H7 (cell line): ENCODE results near the gene ANKMY1. TPM values are rescaled to one million over a fixed set of nuclear protein-coding genes. Genes with fewer than 3 reads are reported as not detected.
"Not testable (repeated sequence)": the region's sequence is repeated elsewhere in the genome, so short reads cannot be mapped to it uniquely, and the experiment has no call there.

Source experiments
- DNase-seq: peaks from one replicate; pipeline ENCODE4 v3.0.0; 2012
- H3K27me3 ChIP-seq: 2 replicates; pipeline ENCODE4 v1.6.0; 2011; ENCODE audit warnings: mild to moderate bottlenecking, low read length; ENCODE audit not compliant: control insufficient read depth, insufficient read depth
- H3K36me3 ChIP-seq: replicated peaks from 2 replicates; pipeline ENCODE4 v1.5.1; 2011; ENCODE audit warnings: low read length; ENCODE audit not compliant: control insufficient read depth, insufficient read depth
- H3K4me3 ChIP-seq: 2 replicates; pipeline ENCODE4 v1.5.1; 2011; ENCODE audit warnings: low read depth, mild to moderate bottlenecking, control low read depth, low read length, moderate library complexity; ENCODE audit not compliant: insufficient read depth
- total RNA-seq: library from RNA; depleted of rRNA; stranded (reverse); fragments of >200 nt; shearing (Covaris generic); gene quantifications from 2 replicates; pipeline ENCODE4 v1.2.3, GENCODE V29; 2014

Gene ANKMY1
- total RNA-seq, 1 experiment from 2014 or later, result 3.6 TPM

DNA sequence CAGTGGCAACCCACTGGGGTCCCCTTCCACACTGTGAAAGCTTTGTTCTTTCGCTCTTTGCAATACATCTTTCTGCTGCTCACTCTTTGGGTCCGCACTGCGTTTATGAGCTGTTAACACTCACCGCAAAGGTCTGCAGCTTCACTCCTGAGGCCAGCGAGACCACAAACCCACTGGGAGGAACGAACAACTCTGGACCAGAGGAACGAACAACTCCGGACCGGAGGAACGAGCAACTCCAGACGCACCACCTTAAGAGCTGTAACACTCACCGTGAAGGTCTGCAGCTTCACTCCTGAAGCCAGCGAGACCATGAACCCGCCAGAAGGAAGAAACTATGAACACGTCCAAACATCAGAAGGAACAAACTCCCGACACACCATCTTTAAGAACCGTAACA is 18.7 kb downstream of the ANKMY1 start:
- DNase-seq, H3K36me3 ChIP-seq, H3K27me3 ChIP-seq, H3K4me3 ChIP-seq: not testable (repeated sequence)

DNA sequence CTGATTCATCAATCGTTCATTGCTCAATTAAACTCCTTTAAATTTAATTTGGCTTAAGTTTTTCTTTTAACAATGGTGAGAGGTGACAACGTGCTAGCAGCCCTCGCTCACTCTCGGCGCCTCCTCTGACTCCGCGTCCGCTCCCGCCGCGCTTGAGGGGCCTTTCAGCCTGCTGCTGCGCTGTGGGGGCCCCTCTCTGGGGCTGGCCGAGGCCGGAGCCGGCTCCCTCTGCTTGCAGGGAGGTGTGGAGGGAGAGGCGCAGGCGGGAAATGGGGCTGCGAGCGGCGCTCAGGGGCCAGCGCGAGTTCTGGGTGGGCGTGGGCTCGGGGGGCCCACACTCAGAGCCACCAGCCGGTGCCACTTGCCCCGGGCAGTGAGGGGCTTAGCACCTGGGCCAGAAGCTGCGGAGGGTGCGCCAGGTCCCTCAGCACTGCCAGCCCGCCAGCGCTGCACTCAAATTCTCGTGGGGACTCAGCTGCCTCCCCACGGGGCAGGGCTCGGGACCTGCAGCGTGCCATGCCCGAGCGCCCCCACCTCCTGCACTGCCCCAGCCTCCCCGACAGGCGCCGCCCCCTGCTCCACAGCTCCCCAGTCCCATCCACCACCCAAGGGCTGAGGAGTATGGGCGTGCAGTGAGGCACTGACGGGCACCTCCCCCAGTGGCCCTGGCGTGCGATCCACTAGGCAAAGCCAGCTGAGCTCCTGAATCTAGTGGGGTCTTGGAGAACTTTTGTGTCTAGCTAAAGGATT is 19.6 kb downstream of the ANKMY1 start:
- Histone ChIP-seq H3K36me3 (no peaks in the 10 kb centered on the region; the same call in 1 of the 2 replicates), H3K4me3 (no peak overlapping the region), H3K27me3 (no peaks in the 10 kb centered on the region)
- DNase-seq, result no peak

DNA sequence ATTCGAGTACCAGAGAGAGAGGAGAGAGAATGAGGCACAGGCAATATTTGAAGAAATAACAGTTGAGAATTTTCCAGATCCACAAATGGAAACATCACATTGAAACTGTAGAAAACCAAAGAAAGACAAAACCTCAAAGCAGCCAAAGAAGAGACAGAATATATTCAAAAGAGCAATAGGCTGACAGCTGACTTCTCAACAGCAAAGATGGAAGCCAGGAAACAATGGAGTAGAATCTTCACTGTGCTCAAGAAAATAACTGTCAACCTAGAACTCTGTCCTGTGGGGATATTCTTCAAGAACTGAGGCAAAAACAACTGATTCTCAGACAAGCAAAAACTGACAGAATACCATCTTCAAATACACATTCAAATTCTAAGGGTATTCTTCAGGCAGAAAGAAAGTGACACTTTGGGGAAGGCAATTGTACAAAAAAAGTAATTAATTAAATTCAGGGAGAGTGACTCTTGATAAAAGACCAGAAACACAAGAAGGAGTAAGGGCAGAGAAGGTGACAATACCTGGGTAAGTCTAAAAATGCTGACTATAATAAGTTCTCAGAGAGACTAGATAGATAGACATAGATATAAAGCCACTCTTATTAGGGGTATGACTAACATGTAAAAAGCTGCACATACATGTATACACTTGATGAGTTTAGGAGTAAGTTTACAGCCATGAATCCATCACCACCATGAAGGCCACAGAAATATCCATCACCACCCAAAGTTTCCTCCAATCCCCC is 25.6 kb downstream of the ANKMY1 start:
- no peak for DNase-seq
- Histone ChIP-seq H3K36me3 (no peaks in the 10 kb centered on the region; the same call in 1 of the 2 replicates), H3K27me3 (no peaks in the 10 kb centered on the region), H3K4me3 (no peak overlapping the region)

DNA sequence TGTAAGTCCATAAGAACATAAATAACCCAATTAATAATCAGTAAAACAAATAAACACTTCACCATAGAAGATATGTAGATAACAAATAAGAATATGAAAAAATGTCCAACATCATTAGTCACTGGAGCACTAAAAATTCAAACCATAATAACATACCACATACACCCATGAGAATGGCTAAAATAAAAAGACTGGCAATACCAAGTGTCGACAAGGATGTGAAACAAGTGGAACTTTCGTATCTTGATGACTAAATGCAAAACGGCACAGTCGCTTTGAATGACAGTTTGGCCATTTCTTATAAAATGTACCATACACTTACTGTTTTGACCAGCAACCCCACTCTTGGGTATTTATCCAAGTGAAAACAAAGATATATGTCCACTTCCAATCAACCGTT is 26.8 kb downstream of the ANKMY1 start:
- no peak for DNase-seq
- Histone ChIP-seq H3K27me3 (no peaks in the 10 kb centered on the region), H3K36me3 (no peaks in the 10 kb centered on the region)

DNA sequence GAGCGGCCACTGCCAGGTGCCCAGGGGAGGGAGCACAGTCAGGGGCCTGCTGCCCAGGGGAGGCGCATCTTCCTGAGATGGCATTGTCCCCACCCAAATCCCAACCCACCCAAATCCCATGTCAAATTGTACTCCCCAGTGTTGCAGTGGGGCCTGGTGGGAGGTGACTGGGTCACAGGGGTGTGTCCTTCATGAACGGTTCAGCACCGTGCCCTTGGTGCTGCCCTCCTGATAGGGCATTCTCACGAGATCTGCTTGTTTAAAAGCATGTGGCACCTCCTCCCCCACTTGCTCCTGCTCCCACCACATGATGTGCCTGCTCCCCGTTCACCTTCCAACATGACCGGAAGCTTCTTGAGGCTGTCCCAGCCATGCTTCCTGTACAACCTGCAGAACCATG is 27.6 kb downstream of the ANKMY1 start:
- no peaks in the 10 kb centered on the region for H3K27me3 ChIP-seq
- H3K4me3 ChIP-seq, result no peak overlapping the region
- H3K36me3 ChIP-seq, result no peaks in the 10 kb centered on the region
- DNase-seq, result no peak

More for the DNA sequence above, 26.8 kb downstream of the ANKMY1 start:
- H3K4me3 ChIP-seq, result no peak overlapping the region

DNA sequence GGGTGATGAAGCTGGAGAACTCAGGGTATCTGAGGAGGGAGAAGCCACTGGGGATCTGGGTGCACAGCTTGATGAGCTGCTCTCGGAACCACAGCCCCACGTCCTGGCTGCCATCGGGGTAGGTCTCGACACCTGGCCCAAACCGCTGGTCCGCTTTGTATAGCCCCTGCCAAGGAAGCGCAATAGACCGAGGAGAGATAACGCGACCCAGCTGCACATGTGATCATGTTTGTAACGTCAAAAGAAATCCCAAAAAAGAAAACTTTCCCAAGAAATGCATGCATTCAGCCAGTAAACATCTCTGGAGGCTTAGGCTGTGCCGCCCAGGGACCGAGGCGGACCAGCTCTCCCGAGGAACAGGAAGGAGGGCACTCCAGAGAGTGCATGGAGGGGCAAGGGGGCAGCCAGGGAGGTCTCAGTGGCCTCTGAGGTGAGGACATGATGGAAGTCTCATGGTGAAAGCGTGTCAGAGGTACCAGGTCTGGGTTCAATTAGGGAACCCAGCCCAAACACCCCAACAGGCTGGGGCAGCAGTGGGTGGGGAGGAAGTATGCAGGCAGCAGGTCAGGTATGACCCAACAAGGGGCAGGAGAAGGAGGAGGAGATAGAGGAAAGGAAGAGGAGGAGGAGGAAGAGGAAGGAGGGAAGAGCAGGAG is 28.3 kb downstream of the ANKMY1 start:
- Histone ChIP-seq H3K27me3 (no peaks in the 10 kb centered on the region), H3K4me3 (no peak overlapping the region), H3K36me3 (no peaks in the 10 kb centered on the region)
- peak; percentile 18 for DNase-seq

DNA sequence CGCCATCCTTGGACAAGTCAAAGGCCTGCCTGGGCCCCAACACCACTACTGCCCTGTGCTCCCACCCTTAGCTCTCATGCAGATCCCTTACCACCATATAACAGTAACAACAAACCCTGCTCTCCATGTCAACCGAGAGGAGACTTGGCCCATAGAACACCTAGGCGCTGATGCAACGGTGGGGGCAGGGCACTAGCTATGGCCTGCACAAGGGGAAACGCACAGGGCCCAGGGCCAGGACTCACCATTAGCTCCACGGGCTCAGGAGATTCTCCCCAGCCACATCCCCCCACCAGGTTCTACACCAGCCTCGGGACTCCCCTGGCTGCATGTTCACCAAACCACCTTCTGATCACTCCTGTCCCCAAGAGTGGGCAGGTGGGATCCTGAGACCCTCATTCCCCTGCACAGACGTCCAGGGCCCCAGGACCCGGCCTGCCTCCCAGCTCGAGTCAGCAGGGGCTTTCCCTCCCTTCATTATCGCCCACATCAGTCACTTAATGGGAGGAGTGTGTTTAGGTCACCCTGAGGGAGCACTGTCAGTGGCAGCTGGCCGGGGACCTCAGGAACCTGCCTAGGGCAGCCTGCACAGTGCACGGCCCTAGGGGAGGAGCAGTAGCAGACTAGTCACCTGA is 29.3 kb downstream of the ANKMY1 start:
- Histone ChIP-seq H3K4me3 (no peak overlapping the region), H3K27me3 (no peaks in the 10 kb centered on the region), H3K36me3 (no peaks in the 10 kb centered on the region)
- DNase-seq, result peak; percentile 30

DNA sequence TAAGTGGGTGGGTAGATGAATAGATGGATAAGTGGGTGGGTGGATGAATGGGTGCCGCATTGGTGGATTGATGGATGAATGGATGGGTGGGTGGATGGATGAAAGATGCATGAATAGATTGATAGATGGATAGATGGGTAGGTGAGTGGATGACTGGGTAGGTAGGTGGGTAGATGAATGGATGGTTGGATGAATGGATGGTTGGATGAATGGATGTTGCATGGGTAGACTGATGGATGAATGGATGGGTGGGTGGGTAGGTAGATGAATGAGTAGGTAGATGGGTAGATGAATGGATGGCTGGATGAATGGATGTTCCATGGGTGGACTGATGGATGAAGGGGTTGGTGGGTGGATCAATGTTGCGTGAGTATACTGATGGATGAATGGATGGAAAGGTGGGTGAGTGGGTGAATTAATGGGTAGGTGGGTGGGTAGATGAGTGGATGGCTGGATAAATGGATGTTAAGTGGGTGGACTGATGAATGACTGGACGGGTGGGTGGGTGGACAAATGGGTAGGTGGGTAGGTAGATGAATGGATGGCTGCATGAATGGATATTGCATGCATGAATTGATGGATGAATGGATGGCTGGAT is 30.5 kb downstream of the ANKMY1 start:
- DNase-seq, result no peak
- Histone ChIP-seq H3K27me3 (no peaks in the 10 kb centered on the region), H3K4me3 (no peak overlapping the region), H3K36me3 (no peaks in the 10 kb centered on the region)

DNA sequence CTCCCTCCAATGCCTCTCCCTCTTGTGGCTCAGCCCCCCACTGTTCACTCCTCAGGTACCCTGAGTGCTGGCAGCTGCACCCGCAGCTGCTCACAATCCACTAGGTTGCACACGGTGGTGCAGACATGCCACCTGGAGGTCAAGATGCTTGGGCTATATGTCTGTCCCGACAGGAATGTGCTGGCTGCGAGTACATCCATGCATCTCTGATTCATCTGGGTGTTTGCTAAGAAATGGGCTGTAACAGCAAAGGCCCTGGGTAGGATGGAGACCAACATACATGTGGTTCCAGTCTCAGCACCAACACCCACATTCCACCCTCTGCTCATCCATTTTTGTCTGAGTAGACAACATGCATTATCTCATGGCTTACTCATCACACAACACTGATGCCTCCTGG is 31.3 kb downstream of the ANKMY1 start:
- H3K36me3 ChIP-seq, result no peaks in the 10 kb centered on the region
- H3K4me3 ChIP-seq, result no peak overlapping the region
- DNase-seq, result no peak
- H3K27me3 ChIP-seq, result no peaks in the 10 kb centered on the region

DNA sequence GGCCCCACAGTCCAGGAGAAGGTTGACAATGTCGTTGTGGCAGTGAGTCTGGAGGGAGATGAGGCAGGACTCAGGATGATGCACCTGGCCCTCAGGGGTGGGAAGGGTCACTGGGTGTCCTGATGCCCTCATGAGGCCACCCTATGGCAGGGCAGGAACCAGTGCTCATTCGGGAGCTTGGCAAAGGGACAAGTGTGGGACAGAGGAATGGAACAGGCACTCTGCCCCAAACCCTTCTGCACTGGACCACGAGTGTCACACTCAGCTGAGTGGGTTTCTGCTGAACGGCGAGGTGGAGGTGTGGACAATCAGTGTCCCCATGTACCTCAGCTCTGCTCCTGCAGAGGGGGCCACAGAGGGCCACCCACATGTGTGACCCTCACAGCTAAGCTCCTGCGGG is 32.0 kb downstream of the ANKMY1 start:
- Histone ChIP-seq H3K36me3 (no peaks in the 10 kb centered on the region), H3K4me3 (no peak overlapping the region), H3K27me3 (peaks cover under 1% of the 10 kb centered on the region; the same call in 1 of the 2 replicates)
- no peak for DNase-seq

DNA sequence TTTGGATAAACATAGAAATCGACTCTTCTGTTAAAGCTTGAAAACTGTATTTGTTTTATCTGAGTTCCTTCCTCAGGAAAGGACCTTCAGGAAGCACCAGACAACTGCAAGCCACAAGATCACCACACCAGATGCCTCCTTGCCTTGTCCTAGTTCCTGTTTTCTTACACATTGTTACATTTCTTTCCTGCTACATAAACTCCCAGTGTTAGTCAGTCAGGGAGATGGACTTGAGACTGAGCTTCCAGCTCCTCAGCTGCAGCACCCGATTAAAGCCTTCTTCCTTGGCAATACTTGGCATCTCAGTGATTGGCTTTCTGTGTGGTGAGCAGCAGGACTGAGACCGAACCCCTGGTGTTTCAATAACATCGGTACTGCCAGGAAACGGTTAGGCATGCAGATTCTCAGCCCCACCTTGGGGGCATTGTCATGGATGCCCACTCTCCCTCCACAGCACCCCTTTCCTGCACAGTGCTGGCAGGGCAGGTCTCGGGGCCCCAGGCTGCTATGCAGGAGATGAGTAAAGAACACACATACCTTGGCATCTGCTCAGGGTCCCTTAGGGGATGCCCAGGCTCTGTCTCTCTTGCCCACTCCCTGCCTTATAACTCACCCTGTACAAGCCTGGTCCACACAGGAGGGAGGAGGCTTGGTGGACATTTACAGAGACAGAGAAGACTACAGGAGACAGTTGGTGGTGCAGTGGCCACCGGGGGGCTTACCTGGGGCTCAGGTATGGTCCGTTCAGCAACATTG is 32.6 kb downstream of the ANKMY1 start:
- Histone ChIP-seq H3K27me3 (peaks cover 4% of the 10 kb centered on the region; the same call in 1 of the 2 replicates), H3K36me3 (no peaks in the 10 kb centered on the region), H3K4me3 (no peak overlapping the region)
- peak; percentile 18 for DNase-seq

DNA sequence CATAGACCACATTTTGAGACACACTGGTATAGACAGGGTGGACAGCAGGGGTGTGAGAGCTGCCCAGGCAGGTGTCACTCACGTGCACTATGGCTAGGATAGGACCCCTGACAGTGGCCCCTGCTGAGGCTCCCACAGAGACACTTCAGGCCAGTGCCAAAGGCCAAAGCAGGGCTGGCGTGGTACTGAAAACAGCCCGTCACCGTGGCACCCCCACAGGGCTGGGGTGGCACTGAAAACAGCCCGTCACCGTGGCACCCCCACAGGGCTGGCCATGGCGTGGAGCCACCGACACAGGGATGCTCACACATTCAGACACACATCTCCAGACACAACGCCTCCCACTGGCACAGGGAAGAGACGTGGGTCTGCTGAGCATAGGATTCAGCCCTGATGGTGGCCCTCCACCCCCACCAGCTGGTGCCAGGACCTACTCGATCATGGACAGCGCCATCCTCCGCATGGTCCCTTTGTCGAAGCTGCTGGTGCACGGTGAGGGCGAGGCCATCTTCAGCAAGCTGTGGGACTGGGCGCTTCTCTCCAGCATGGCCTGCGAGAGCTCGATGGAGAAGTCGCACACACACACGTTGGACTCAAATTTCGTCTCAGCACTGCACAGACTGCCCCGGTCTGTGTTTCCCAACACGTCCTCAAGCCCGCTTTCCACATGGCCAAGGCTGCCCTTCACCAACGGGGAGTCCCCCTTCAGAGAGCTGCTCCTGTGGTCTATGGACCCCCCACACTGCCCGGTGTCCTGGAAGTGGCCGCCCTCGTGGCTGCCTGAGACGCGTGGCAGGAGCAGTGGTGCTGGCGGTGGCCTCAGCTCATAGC is 34.1 kb downstream of the ANKMY1 start:
- DNase-seq, result peak; percentile 30
- H3K27me3 ChIP-seq, result peaks cover 9% of the 10 kb centered on the region; the same call in 1 of the 2 replicates
- no peaks in the 10 kb centered on the region for H3K36me3 ChIP-seq
- H3K4me3 ChIP-seq, result no peak overlapping the region

DNA sequence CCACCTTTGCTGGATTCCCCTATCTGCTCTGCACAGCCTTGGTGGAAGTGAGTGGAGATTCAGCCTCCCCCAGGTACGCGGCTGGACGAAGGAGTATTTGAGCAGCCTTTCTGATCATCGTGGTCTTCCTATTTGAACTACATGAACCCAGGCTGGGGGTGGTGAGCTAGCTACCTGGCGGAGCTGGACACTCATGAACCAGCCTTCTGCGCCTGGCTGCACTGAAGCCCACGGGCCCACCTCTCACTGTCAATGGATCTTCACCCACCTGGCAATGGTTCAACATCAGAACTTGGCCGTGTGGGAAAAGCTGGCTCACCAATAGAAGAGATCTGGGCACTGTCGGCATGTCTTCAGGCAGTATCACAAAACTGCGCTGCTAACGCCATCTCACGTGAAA is 35.4 kb downstream of the ANKMY1 start:
- Histone ChIP-seq H3K4me3 (no peak overlapping the region), H3K27me3 (peaks cover 9% of the 10 kb centered on the region; the same call in 1 of the 2 replicates), H3K36me3 (no peaks in the 10 kb centered on the region)
- peak; percentile 14 for DNase-seq
